ENCODE measurements around the gene PBX1.

The PBX1 gene

DNA sequence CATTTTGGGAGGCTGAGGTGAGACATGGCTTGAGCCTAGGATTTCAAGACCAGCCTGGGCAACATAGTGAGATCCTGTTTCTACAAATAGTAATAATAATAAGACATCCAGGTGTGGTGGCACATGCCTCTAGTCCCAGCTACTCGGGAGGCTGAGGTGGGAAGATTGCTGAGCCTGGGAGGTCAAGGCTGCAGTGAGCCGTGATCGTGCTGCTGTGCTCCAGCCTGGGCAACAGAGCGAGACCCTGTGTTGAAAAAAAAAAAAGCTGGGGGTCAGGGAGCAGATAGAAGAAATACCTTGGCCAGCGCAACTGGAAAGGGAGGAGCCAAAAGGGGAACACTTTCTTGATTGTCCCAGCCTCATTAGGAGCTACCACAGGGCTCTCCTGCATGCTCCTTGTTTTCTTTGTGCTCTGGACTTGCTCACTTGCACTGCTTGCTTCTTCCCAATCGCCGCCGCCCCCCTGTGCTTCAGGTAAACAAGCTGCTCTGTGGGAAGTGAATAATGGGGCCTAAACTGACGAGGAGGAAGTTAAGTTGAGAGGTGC is 31.1 kb downstream of the PBX1 start:
- no peak overlapping the region for H3K27ac ChIP-seq (ENCODE audit: low read length)
- no peaks in the 10 kb centered on the region; the same call in 1 of the 2 replicates for H4K20me1 ChIP-seq (ENCODE audit: insufficient read depth, low read length)
- no peak overlapping the region for H3K4me2 ChIP-seq (ENCODE audit: low read length)
- no peak for TF ChIP-seq EZH2phosphoT487 (IDR thresholded peaks at IDR 0.05; ENCODE audit: low read depth)
- no peak for TF ChIP-seq CTCF (IDR thresholded peaks at IDR 0.05; ENCODE audit: low read depth, low read length)
- peaks cover 17% of the 10 kb centered on the region for H3K27me3 ChIP-seq (ENCODE audit: low read depth, low read length)
- no peaks in the 10 kb centered on the region for H3K79me2 ChIP-seq (ENCODE audit: low read length)
- no peak overlapping the region for H3K9ac ChIP-seq (ENCODE audit: low read length)
- no peaks in the 10 kb centered on the region for H3K36me3 ChIP-seq (replicated peaks; ENCODE audit: low read depth, low read length)
- H3K4me1 ChIP-seq (ENCODE audit: low read length): no peaks in the 10 kb centered on the region
- no peaks in the 10 kb centered on the region for H3K9me3 ChIP-seq (ENCODE audit: insufficient read depth, low read length)
- H2AFZ ChIP-seq (ENCODE audit: low read depth, low read length): no peak overlapping the region
- H3K4me3 ChIP-seq (ENCODE audit: low read length): no peak overlapping the region

GRCh38 chr1:164590592-164590991 is 31.6 kb downstream of the PBX1 start:
- H3K27ac ChIP-seq (ENCODE audit: low read length): no peak overlapping the region
- H3K9ac ChIP-seq (ENCODE audit: low read length): no peak overlapping the region
- H3K9me3 ChIP-seq (ENCODE audit: insufficient read depth, low read length): no peaks in the 10 kb centered on the region
- H3K79me2 ChIP-seq (ENCODE audit: low read length): no peaks in the 10 kb centered on the region
- no peaks in the 10 kb centered on the region for H3K36me3 ChIP-seq (replicated peaks; ENCODE audit: low read depth, low read length)
- TF ChIP-seq CTCF (IDR thresholded peaks at IDR 0.05; ENCODE audit: low read depth, low read length): no peak
- no peak for TF ChIP-seq EZH2phosphoT487 (IDR thresholded peaks at IDR 0.05; ENCODE audit: low read depth)
- no peak overlapping the region for H3K4me3 ChIP-seq (ENCODE audit: low read length)
- no peak overlapping the region for H2AFZ ChIP-seq (ENCODE audit: low read depth, low read length)
- no peaks in the 10 kb centered on the region for H3K4me1 ChIP-seq (ENCODE audit: low read length)
- peaks cover 18% of the 10 kb centered on the region for H3K27me3 ChIP-seq (ENCODE audit: low read depth, low read length)
- no peak overlapping the region for H3K4me2 ChIP-seq (ENCODE audit: low read length)
- no peaks in the 10 kb centered on the region; the same call in 1 of the 2 replicates for H4K20me1 ChIP-seq (ENCODE audit: insufficient read depth, low read length)

GRCh38 chr1:164591858-164592257 is 32.9 kb downstream of the PBX1 start:
- Histone ChIP-seq H3K27me3 (ENCODE audit: low read depth, low read length) (peaks cover 15% of the 10 kb centered on the region), H3K79me2 (ENCODE audit: low read length) (no peaks in the 10 kb centered on the region), H2AFZ (ENCODE audit: low read depth, low read length) (no peak overlapping the region), H3K4me2 (ENCODE audit: low read length) (no peak overlapping the region), H3K27ac (ENCODE audit: low read length) (no peak overlapping the region), H3K4me1 (ENCODE audit: low read length) (no peaks in the 10 kb centered on the region), H3K9me3 (ENCODE audit: insufficient read depth, low read length) (no peaks in the 10 kb centered on the region), H4K20me1 (ENCODE audit: insufficient read depth, low read length) (no peaks in the 10 kb centered on the region; the same call in 1 of the 2 replicates), H3K9ac (ENCODE audit: low read length) (no peak overlapping the region), H3K4me3 (ENCODE audit: low read length) (no peak overlapping the region), H3K36me3 (replicated peaks; ENCODE audit: low read depth, low read length) (no peaks in the 10 kb centered on the region)
- TF ChIP-seq EZH2phosphoT487 (IDR thresholded peaks at IDR 0.05; ENCODE audit: low read depth) (no peak), CTCF (IDR thresholded peaks at IDR 0.05; ENCODE audit: low read depth, low read length) (no peak)

- Histone ChIP-seq H3K36me3 (replicated peaks; ENCODE audit: low read depth, low read length) (no peaks in the 10 kb centered on the region), H3K4me3 (ENCODE audit: low read length) (no peak overlapping the region), H3K4me2 (ENCODE audit: low read length) (no peak overlapping the region), H3K79me2 (ENCODE audit: low read length) (no peaks in the 10 kb centered on the region), H2AFZ (ENCODE audit: low read depth, low read length) (no peak overlapping the region), H3K27me3 (ENCODE audit: low read depth, low read length) (peaks cover 8% of the 10 kb centered on the region), H3K27ac (ENCODE audit: low read length) (no peak overlapping the region), H3K9me3 (ENCODE audit: insufficient read depth, low read length) (no peaks in the 10 kb centered on the region), H3K9ac (ENCODE audit: low read length) (no peak overlapping the region), H4K20me1 (ENCODE audit: insufficient read depth, low read length) (no peaks in the 10 kb centered on the region; the same call in 1 of the 2 replicates), H3K4me1 (ENCODE audit: low read length) (no peaks in the 10 kb centered on the region)
- TF ChIP-seq CTCF (IDR thresholded peaks at IDR 0.05; ENCODE audit: low read depth, low read length): no peak
- no peak for TF ChIP-seq EZH2phosphoT487 (IDR thresholded peaks at IDR 0.05; ENCODE audit: low read depth)
Measured at GRCh38 chr1:164592634-164593033, 33.6 kb downstream of the PBX1 start.

Measured in OCI-LY3 (cell line).